Measurements from ENCODE around the gene PNLIP.

Gene PNLIP

DNA sequence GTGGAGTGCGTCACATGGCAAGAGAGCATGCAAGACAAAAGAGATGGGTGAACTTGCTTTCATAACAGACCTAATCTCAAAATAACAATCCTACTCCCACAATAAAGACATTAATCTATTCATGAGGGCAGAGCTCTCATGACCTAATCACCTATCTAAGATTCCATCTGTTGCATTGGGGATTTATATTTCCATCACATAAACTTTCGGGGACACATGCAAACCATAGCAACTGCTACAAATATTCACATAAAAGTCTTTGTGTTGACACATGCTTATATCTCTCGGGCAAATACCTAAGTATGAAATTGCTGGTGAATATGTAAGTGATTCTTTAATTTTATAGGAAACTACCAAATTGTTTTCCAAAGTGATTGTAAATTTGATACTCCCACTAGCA is 29.1 kb downstream of the PNLIP start:
- DNase-seq (ENCODE audit: low spot score): no peak

DNA sequence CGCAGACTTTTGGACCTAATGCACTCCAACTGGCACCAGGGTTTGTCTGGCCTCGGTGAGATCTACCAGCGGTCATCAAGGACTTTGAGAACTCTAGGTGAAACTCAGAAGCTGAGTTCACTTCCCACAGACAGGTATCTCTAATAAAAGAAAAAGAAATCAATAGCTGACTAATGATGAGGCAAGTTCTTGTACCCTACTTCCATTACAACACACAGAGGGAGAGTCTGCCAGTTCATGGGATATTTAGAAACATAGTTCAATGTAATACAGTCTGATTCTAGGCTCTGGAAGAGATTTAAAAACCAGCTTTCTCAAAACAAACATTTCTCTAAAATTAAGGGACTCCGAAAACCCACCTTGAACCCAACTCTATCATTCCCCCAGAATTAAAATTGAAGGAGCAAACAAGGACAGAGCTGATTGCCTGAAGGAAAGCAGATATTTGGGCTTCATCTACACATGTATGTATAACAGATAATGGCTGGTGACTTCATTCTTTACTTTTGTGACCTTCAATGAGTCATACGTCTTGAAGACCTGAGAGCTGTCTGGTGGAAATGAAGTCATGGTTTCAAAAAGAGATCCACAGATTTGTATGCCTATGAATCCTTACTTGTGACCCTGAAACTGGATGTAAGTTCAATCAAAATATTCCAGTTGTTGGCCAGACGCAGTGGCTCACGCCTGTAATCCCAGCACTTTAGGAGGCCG is 42.3 kb downstream of the PNLIP start:
- DNase-seq (ENCODE audit: low spot score): no peak

DNA sequence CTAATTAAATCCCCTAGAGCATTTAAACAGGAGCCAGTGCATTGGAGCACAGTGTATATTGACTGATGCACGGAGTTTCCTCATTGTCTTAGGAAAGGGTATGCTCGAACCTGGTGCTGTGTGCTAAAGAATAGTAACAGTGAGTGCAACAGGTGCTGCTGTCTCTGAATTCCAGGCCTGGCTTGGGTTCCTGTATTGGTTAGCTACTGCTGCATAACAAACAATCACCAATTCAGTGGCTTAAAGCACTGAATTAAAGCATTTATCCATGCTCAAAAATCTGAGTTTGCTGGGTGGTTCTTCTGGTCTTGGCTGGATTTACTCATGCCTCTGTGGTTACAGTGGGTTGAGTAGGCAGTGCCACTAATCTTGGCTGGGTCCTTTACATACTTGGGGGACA is 43.3 kb downstream of the PNLIP start:
- DNase-seq (ENCODE audit: low spot score): no peak

DNA sequence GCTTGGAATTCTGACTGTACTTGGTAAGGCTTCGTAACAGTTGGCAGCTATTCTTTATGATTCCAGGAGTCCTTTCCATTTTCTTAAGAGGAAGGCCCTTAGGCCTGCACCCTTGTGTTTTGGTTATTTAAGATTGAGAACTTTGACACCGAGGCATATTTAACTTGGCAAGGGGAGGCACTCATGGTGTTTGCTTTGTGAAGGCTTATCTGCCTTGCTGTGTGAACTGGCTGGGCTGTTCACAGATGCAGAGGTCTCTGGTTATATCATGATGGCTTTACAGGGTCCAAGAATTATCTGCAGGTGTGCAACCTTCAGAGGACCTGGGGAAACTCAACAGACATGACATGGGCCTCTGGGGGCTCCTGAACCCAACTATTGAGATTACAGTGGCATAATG is 44.2 kb downstream of the PNLIP start:
- DNase-seq (ENCODE audit: low spot score): no peak

DNA sequence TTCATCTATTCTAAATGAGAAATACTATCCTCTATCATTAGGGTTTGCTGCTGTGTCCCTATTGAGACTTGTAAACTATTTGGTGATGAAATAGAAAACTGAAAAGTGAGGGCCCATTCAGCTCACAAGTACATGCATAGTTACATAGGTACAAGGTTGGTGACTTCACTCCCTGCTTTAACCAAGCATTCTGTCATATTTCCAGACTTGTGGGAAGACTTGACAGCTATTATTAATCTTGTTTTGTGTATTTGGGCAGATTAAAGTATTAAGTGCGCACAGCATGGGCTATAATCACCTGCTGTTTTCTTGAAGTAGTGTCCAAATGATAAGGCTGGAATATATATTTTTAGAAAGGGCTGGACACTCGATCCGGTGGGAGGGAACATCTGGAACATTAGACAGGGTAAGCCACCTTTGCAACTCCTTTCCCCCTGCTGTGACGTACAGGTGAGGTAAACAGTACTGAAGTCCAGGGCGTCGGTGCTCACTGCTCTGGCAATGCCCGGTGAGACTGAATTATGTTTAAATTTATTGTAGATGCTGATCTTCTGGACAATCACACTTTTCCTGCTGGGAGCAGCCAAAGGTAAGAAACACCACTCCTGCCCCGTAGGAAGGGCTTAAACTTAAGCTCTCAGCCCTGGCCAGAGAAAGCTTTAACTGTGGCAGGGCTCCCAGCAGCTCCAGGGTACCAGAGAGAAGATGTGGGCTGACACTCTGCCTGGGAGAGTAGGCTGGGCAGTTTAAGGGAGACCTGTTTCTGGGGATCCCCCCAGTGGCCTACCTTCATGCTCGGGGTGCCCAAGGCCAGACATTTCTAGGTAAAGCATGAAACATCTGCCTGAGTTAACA is 45.1 kb downstream of the PNLIP start, which contains the start of gene PNLIPRP1:
Gene PNLIPRP1 (plus strand): TSS at position 370 of the 855 bp plus-strand sequence. CDS start 171 bp downstream, at position 541.
- no peak for DNase-seq (ENCODE audit: low spot score)

DNA sequence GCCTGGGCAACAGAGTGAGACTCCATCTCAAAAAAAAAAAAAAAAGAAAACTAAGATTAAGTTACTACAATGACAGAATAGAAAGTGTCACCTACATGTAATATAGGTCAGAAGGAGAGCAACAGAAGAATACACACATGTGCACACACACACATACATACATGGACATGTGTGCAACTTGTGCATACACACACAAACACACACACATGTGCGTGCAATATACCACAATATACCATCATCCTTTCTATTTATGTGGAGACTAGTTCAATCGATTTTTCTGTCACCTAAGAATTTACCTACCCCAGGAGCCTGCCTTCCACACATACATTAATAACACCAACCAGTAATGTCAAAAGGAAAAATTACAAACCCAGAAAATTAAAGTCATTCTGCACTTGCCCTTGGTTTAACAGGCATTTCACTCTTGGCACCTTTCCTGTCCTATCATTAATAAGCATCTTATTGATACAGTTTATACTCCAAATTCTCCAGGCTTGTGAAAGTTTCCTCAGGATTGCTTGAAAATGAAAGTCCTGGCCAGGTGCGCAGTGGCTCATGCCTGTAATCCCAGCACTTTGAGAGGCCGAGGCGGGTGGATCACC is 47.5 kb downstream of the PNLIP start:
- DNase-seq (ENCODE audit: low spot score): no peak

DNA sequence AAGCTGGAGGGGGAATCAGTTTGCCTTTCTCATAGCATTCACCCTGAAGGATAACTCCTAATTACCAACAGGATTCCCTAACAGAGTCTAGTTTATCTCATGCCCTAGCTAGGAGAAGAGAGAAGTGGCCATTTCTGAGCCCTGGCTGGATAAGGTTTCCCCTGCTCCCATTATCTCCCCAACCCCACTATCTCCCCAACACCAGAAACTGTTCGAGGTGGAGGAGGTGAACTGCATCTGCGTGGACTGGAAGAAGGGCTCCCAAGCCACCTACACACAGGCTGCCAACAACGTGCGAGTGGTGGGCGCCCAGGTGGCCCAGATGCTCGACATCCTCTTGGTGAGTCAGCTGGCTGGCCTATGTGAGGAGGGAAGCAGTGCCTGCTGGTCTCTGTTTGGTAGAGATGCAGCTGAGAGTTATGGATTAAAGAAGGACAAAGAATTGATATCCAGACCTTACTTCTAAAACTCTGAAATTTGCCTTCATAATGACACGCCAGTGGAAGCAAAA is 48.8 kb downstream of the PNLIP start:
- DNase-seq (ENCODE audit: low spot score): no peak

DNA sequence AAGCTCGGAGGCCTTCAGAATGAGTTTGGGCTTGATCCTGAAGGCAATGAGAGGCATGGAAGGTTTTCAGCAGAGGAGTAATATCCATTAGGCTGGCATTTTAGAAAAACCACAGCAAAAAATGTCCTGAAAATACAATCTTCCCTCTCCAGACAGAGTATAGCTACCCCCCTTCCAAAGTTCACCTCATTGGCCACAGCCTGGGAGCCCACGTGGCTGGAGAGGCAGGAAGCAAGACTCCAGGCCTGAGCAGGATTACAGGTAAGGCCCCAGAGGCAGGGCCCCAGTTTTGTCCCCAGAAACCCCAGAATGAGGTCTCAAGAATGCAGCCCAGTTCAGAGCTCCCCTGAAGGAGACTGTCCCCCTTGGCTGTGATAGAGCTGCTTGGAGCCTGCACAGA is 50.3 kb downstream of the PNLIP start:
- DNase-seq (ENCODE audit: low spot score): no peak

DNA sequence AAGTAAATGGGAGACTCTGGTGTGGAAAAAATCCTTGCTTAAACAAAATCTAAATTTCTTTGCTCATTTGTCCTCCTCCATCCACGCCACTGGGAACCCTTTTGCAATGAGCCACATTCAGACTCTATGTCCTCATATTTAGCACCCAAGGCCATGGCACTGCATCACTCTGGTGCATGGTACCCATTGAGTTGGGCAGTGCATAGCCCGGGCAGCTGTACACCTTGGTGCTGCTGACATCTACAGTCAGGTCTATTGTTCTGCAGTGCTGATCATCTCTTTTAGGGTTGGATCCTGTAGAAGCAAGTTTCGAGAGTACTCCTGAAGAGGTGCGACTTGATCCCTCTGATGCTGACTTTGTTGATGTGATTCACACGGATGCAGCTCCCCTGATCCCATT is 51.8 kb downstream of the PNLIP start:
- DNase-seq (ENCODE audit: low spot score): no peak

DNA sequence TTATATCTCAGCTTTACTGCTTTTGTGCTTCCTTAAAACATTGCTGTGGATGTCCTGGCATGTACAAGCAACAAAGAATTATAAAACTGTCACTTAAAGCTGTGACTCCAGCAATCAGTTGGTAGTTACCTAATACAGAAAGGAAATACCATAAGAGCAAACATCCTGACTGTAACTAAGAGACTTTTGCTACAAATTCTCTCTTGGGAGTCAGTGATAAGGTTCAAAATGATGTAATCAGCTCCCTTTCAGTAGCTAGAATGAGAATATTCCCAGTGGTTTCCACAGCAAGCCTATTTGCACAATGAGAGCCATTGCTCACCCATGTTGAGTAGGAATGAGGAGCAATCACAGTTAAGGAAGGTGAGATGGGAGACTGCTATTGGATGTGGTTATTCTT is 52.6 kb downstream of the PNLIP start:
- DNase-seq (ENCODE audit: low spot score): no peak

DNA sequence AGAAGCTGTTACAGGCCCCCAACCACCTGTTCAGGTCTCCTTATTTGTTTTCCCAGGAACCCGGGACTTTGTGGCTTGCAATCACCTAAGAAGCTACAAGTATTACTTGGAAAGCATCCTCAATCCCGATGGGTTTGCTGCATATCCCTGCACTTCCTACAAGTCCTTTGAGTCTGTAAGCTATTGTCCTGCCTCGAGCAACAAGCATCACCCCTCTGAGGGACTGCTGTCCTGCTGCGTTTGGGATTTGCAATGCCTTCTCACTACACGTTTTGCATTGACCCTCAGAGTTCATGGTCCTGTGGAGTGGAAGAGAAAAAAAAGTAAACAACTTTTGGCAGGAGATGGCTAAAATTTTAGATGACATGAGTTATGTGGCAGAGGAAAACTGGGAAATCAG is 54.3 kb downstream of the PNLIP start:
- no peak for DNase-seq (ENCODE audit: low spot score)

DNA sequence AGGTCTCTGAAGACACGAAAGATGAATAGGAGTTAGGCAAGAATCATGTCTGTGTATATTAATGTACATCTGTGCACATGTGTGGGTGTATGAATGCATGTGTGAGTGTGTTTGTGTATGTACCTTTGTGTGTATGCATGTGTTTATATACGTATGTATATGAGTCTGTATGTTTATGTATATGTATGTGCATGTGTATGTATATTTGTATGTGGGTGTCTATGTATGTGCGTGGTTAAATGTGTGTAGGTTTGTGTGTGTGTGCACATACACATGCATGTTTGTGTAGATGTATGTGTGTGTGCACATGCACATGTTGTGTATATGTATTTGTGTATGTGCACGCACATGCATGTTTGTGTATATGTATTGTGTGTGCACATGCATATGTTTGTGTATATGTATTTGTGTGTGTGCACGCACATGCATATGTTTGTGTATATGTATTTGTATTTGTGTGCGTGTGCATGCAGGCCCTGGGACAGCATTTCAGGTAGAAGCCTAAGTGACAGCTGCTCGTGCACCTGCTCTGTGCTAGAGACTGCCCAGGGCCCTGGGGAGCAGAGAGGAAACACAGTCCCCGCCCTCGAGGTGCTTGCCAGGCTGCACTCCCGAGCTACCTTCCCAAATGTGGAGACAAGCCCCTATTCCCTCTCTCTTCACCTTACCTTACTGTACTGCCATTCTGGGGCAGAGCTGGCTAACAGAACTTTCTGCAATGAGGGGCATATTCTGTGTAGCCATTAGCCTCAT is 57.1 kb downstream of the PNLIP start:
- no peak for DNase-seq (ENCODE audit: low spot score)

DNA sequence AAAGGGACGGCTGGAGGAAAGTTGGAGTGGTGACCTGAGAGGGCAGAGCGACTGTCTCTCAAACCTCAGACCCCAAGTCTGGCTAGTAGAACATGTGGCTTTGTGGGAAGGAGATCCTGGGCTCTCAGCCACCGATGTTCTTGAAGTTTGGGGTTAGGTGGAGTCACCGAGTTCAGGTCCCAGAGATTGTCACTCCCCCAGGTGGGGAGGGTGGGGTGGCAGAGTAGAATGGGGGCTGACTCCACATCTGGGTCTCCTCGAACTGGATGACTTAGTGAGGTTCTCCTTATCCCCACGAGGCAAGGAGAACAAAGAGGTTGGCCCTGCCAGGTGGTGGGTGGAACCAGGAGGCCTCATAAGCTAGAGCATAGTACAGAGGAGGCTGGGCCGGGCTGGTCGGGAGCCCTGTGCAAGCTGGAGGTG is 60.3 kb downstream of the PNLIP start:
- no peak for DNase-seq (ENCODE audit: low spot score)

DNA sequence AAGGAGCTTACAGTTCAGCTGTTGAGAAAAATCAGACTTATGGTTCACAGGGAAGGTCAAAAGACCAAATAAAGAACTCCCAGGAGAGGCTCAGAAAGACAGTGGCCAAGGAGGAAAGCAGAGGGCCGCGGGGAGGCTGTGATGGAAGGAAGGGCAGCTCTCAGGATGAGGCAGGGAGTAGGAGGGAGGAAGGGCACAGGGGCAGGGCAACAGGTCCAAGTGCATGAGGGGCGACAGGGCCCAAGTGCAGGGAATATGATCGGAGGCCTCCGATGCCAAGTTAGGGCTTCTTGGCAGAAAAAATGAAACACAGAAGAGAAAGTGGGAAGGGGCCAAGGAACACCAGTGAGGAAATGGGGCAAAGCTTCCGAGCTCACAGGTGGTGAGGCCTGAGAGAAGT is 61.6 kb downstream of the PNLIP start:
- no peak for DNase-seq (ENCODE audit: low spot score)

DNA sequence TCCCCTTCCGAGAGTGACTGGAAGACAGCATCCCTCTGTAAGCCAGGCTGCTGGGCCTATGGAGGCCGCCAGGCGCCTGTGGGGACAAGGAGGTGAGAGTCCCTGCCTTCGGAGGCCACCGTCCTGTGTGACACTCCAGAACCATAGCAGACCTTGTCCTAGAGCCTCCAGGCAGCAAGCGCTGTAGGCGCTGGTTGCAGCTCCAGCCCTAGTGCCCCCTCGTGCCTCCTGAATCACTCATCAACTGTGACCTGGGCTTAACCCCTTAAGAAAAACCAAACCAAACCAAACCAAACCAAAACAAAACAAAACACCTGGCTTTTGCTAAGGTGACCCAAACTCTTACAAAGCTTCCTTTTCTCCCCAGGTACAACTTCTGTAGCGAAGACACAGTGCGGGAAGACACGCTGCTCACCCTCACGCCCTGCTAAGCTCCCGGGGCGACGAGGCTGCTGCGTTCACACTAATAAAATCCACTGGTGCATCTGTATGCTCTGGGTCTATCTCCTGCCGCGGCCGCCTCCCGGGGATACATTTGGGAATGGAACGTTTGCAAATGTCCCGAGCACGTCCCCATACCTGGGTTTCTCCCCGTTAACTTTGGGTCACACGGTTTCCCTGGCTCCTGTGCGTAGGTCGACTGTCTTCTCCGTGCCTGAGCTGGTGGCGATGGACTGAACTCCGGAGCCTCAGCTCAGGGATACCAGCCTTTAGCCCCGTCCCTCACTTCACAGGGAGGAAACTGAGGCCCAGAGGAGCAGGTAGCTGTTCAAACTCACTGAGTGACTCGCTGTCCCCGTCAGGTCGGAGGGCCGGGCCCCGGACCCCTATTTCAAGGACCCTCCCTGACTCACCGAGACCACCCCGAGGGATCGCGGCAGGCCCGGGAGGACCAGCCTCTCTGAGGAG is 63.2 kb downstream of the PNLIP start:
- no peak for DNase-seq (ENCODE audit: low spot score)

DNA sequence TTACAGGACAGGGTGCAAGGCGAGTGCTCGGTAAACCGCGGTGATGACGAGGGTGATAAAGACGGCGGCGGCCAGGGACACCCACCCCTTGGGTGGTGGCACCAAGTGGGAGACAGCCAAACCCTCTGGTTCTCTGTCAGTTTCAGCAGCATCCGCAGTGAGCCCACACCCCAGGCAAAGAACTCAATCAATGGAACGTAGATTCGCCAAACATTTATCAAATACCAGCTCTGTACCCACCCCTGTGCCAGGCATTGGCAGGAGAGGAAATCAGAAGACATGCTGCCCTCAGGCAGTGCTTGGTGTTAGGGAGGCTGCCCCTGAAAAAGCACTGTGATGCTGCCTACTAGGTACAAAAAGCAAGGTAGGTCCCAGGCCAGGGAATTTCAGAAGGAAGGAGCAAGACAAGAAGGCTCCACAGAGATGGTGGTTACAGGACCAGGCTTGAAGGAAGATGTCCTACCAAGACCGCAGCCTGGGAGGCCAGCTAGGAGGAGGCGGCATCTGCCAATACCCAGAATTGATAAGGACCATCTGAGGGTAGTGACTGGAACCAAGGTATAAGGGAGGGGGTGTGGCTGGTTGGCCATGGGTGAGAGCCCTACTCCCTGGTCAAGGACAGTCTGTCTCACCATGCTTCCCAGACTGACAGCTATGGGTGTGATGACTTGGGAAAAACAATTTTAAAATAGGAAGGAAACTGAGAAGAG is 64.9 kb downstream of the PNLIP start:
- DNase-seq (ENCODE audit: low spot score): no peak

DNA sequence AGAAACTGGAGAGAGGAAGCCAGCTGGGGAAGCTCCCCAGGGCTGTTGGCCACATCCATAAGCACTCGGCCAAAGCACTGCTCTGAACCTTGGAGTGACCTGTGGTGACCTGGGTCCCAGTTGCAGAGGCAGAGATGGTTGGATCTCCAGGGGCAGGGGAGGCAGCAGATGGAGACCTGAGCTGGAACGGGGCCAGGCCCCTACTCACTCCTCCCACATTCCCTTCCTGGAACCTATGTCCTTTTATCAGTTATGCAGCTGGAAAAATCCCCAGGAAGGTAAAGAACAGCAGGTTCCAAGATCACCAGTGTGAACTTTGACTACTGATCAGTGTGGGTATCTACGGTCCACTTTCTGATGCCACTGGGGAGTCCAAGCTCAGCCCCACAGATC is 65.4 kb downstream of the PNLIP start:
- DNase-seq (ENCODE audit: low spot score): no peak

DNA sequence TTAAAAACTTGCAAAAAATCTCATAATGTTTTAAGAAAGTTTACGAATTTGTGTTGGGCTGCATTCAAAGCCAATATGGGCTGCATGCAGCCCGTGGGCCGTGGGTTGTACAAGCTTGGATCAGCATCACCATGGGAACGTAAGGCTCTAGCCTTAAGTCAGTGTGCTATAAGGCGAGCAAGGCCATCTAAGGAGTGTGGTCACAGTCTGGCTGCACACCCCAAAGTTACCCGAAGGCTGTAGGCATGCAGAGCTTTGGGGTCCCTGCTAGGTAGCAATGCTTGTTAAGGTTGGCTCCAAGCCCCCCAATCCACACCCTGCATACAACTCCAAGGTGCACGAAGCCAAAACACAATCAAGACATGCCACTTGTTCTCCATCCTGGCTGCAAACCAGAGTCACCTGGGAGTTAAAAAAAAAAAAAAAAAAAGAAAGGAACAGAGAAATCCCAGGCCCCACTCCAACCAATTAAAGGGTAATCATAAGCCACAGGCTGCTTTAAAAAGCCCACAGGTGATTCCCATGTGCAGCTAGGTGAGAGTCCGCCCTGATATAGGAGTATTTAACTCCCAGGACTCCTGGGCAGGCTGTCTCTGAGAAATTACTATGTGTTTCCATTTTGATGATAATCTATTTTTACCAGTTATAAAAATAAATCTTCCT is 66.5 kb downstream of the PNLIP start:
- no peak for DNase-seq (ENCODE audit: low spot score)

DNA sequence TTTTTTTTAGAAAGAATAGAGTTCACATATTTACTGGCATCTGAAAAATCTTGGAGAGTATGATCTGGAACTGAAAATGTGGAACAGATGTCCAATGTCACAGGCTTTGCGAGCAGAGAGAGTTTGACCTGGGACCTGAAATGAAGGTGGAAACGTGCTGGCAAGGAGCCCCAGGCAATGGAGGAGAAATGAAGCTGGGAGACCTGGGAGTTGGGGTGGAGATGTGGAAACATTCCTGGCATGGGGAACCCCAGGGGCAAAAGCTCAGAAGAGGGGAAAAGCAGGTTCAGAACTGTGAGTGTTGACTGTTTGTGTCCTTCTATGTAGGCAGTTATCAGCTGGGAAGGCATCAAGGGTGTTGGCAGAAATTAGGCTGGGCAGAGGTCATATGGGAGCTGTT is 67.7 kb downstream of the PNLIP start:
- no peak for DNase-seq (ENCODE audit: low spot score)

DNA sequence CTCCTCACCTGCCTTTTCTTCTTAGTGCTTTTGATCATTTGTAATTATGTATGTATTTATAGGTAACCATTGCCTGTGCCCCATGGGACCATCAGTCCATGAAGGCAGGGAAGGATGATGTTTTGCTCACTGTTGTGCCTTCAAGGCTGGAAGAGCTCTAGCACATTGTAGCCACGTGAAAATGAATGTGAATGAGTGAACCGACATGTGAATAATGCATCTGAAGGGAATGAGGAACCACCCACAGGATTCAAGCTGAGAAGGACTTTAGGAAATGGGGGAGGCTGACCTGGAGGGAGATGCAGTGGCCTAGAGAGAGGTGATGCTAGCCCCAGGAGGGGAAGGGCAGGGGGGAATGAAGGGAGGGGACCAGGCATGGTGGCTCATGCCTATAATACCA is 69.1 kb downstream of the PNLIP start:
- DNase-seq (ENCODE audit: low spot score): no peak
